Esophagus muscularis mucosa (tissue), 4 donors: ENCODE measurements around the gene SLC5A4. TPM values are rescaled to one million over a fixed set of nuclear protein-coding genes. Genes with fewer than 3 reads are reported as not detected.
A peak's percentile ranks its signal among the peaks of the same experiment; 100 is the strongest.
"Not testable (repeated sequence)": the region's sequence is repeated elsewhere in the genome, so short reads cannot be mapped to it uniquely, and the experiment has no call there.

Experiments
- DNase-seq: peaks from one replicate; pipeline ENCODE4 v3.0.0-alpha.2; 2017; ENCODE audit errors: extremely low spot score
- H3K27ac ChIP-seq, 4 donors: fragments of 200-600 bp; sonication (generic); replicated peaks in 1 of 4; 1 replicate in 3 of 4; 2 replicates in 1 of 4; pipeline ENCODE4 v1.5.1; 2016 to 2019; ENCODE audit warnings: mild to moderate bottlenecking in 1 of 4
- H3K27me3 ChIP-seq, 4 donors: fragments of 200-600 bp; sonication (generic); one replicate each; pipeline versions ENCODE4 v1.5.1 to v1.6.0; 2016 to 2019
- H3K36me3 ChIP-seq, 4 donors: fragments of 200-600 bp; sonication (generic); one replicate each; pipeline ENCODE4 v1.5.1; 2016 to 2019
- H3K4me1 ChIP-seq, 4 donors: fragments of 200-600 bp; sonication (generic); one replicate each; pipeline ENCODE4 v1.5.1; 2016 to 2019
- H3K4me3 ChIP-seq, 4 donors: fragments of 200-600 bp; sonication (generic); 1 replicate in 2 of 4; 2 replicates in 2 of 4; pipeline ENCODE4 v1.5.1; 2016 to 2019; ENCODE audit warnings: mild to moderate bottlenecking in 4 of 4, moderate library complexity in 1 of 4
- H3K9me3 ChIP-seq, 4 donors: fragments of 200-600 bp; sonication (generic); 1 replicate in 3 of 4; 2 replicates in 1 of 4; pipeline ENCODE4 v1.5.1; 2016 to 2019
- CTCF ChIP-seq, 3 experiments: fragments of 200-600 bp in 2 of 3; fragments of 450-650 bp in 1 of 3; sonication (generic) in 2 of 3; IDR thresholded peaks; one replicate each; pipeline ENCODE4 v1.5.1; 2017 to 2019; ENCODE audit warnings: antibody characterized with exemption in 3 of 3, mild to moderate bottlenecking in 2 of 3, moderate library complexity in 1 of 3
- EP300 ChIP-seq: sonication (generic); formaldehyde crosslinking; IDR thresholded peaks from one replicate; pipeline ENCODE4 v1.6.1; 2017; ENCODE audit warnings: antibody characterized with exemption
- POLR2A ChIP-seq: fragments of 450-650 bp; IDR thresholded peaks from one replicate; pipeline ENCODE4 v1.6.1; 2017; ENCODE audit warnings: antibody characterized with exemption, moderate library complexity, mild to moderate bottlenecking, low read depth
- POLR2AphosphoS5 ChIP-seq, 2 donors: sonication (generic); formaldehyde crosslinking; IDR thresholded peaks; one replicate each; pipeline ENCODE4 v1.6.1; 2017; ENCODE audit warnings: antibody characterized with exemption in 2 of 2
- WGBS: methylation state at CpG from one replicate; pipeline ENCODE4 v1.1.5; 2018; 5-methylcytosine and 5-hydroxymethylcytosine counted together
- intact Hi-C: fragments of 100-400 bp; cut with DNase I; formaldehyde crosslinking; loops from one replicate; pipeline ENCODE4 v1.15.1; 2023
- total RNA-seq, 4 donors: library from RNA; depleted of rRNA; stranded (reverse); fragments of >200 nt; gene quantifications; one replicate each; pipeline versions ENCODE4 v1.1.0 to v1.2.1, GENCODE V29; 2016

SLC5A4 gene
- total RNA-seq, 4 donors from 2014 or later, result 0.19 to 1.2 (median 0.46) TPM; not detected in 1

- Histone ChIP-seq H3K9me3 (no peaks in the 10 kb centered on the region), H3K27ac (no peak overlapping the region), H3K4me1 (peaks cover 10 to 24% (median 17%) of the 10 kb centered on the region in 4 donors), H3K36me3 (no peaks in the 10 kb centered on the region), H3K27me3 (peaks cover 0 to 77% (median 2%) of the 10 kb centered on the region in 4 donors), H3K4me3 (no peak overlapping the region)
- TF ChIP-seq EP300 (no peak), POLR2AphosphoS5 (IDR thresholded peaks at IDR 0.05) (no peak), CTCF (IDR thresholded peaks at IDR 0.05) (no peak), POLR2A (no peak)
- intact Hi-C loops, result no loop called here
- peak; percentile 68 for DNase-seq
- 26% methylated on average over 4 of the region's 4 CpGs for WGBS
Measured at GRCh38 chr22:32202161-32202538, 53.0 kb downstream of the SLC5A4 start.

GRCh38 chr22:32200752-32201151, 54.4 kb downstream of the SLC5A4 start:
- Histone ChIP-seq H3K27me3 (peaks cover 0 to 79% (median 4%) of the 10 kb centered on the region in 4 donors), H3K4me1 (peaks cover 10 to 24% (median 17%) of the 10 kb centered on the region in 4 donors), H3K36me3 (no peaks in the 10 kb centered on the region), H3K9me3 (no peaks in the 10 kb centered on the region), H3K4me3 (no peak overlapping the region), H3K27ac (no peak overlapping the region)
- 76% methylated on average over 10 of the region's 10 CpGs for whole genome bisulfite sequencing
- no peak for TF ChIP-seq EP300
- TF ChIP-seq POLR2AphosphoS5 (IDR thresholded peaks at IDR 0.05), result no peak
- no peak for TF ChIP-seq POLR2A
- TF ChIP-seq CTCF (IDR thresholded peaks at IDR 0.05), result no peak
- intact Hi-C loops, result no loop called here
- peak; percentile 74 for DNase-seq

GRCh38 chr22:32199961-32200360, 55.2 kb downstream of the SLC5A4 start:
- Histone ChIP-seq H3K27ac (no peak overlapping the region), H3K4me1 (peaks cover 10 to 24% (median 17%) of the 10 kb centered on the region in 4 donors), H3K36me3 (no peaks in the 10 kb centered on the region), H3K9me3 (no peaks in the 10 kb centered on the region), H3K27me3 (peaks cover 0 to 78% (median 4%) of the 10 kb centered on the region in 4 donors), H3K4me3 (no peak overlapping the region)
- TF ChIP-seq POLR2A (no peak), EP300 (no peak), POLR2AphosphoS5 (IDR thresholded peaks at IDR 0.05) (no peak), CTCF (IDR thresholded peaks at IDR 0.05) (no peak)
- intact Hi-C loops, result no loop called here
- DNase-seq, result peak; percentile 74
- WGBS, result no CpG with 5 or more reads among the region's 7 CpGs

- Histone ChIP-seq H3K36me3 (no peaks in the 10 kb centered on the region), H3K4me3 (no peak overlapping the region), H3K27ac (no peak overlapping the region), H3K27me3 (peaks cover 0 to 72% (median 4%) of the 10 kb centered on the region in 4 donors), H3K4me1 (peaks cover 10 to 22% (median 16%) of the 10 kb centered on the region in 4 donors), H3K9me3 (no peaks in the 10 kb centered on the region)
- WGBS, result 75% methylated on average over 1 of the region's 6 CpGs
- intact Hi-C loops, result no loop called here
- TF ChIP-seq CTCF (IDR thresholded peaks at IDR 0.05), result no peak
- TF ChIP-seq POLR2AphosphoS5 (IDR thresholded peaks at IDR 0.05), result no peak
- no peak for TF ChIP-seq POLR2A
- no peak for TF ChIP-seq EP300
- DNase-seq, result peak; percentile 74
Measured at GRCh38 chr22:32199341-32199740, 55.8 kb downstream of the SLC5A4 start.

GRCh38 chr22:32197553-32198226, 57.5 kb downstream of the SLC5A4 start:
- DNase-seq, result peak; percentile 57
- WGBS, result 82% methylated on average over 5 of the region's 5 CpGs
- H3K4me1 ChIP-seq, H3K36me3 ChIP-seq, H3K27ac ChIP-seq, H3K4me3 ChIP-seq, intact Hi-C loops, H3K9me3 ChIP-seq: not testable (repeated sequence)
- peaks cover 0 to 62% (median 4%) of the 10 kb centered on the region in 4 donors for H3K27me3 ChIP-seq

- H3K4me3 ChIP-seq, H3K36me3 ChIP-seq, H3K4me1 ChIP-seq, intact Hi-C loops, H3K27ac ChIP-seq, H3K9me3 ChIP-seq: not testable (repeated sequence)
- peaks cover 0 to 64% (median 4%) of the 10 kb centered on the region in 4 donors for H3K27me3 ChIP-seq
- WGBS, result 35% methylated on average over 3 of the region's 3 CpGs
- peak; percentile 26 for DNase-seq
Measured at GRCh38 chr22:32195900-32196299, 59.2 kb downstream of the SLC5A4 start.

GRCh38 chr22:32193346-32193745, 61.8 kb downstream of the SLC5A4 start:
- H3K9me3 ChIP-seq, intact Hi-C loops, H3K4me3 ChIP-seq, H3K36me3 ChIP-seq, DNase-seq, H3K27ac ChIP-seq, H3K4me1 ChIP-seq: not testable (repeated sequence)
- 84% methylated on average over 5 of the region's 9 CpGs for WGBS
- H3K27me3 ChIP-seq, result peaks cover 0 to 63% (median 4%) of the 10 kb centered on the region in 4 donors

GRCh38 chr22:32191021-32191420, 64.1 kb downstream of the SLC5A4 start:
- H3K27ac ChIP-seq, intact Hi-C loops, H3K4me1 ChIP-seq, H3K36me3 ChIP-seq, DNase-seq, H3K9me3 ChIP-seq, H3K4me3 ChIP-seq: not testable (repeated sequence)
- 91% methylated on average over 15 of the region's 15 CpGs for WGBS
- H3K27me3 ChIP-seq, result peaks cover 0 to 43% (median 0%) of the 10 kb centered on the region in 4 donors
